NCI-H146 treated with DMSO at 0.1 percent for 48 hours (cell line): Measurements from ENCODE around the gene ZBTB17.
"Not testable (repeated sequence)": the region's sequence is repeated elsewhere in the genome, so short reads cannot be mapped to it uniquely, and the experiment has no call there.

Source experiments
- DNase-seq: peaks from one replicate; lab custom pipeline; 2025; ENCODE audit not compliant: unreplicated experiment; lab: John Stamatoyannopoulos, UW

ZBTB17 gene

DNA sequence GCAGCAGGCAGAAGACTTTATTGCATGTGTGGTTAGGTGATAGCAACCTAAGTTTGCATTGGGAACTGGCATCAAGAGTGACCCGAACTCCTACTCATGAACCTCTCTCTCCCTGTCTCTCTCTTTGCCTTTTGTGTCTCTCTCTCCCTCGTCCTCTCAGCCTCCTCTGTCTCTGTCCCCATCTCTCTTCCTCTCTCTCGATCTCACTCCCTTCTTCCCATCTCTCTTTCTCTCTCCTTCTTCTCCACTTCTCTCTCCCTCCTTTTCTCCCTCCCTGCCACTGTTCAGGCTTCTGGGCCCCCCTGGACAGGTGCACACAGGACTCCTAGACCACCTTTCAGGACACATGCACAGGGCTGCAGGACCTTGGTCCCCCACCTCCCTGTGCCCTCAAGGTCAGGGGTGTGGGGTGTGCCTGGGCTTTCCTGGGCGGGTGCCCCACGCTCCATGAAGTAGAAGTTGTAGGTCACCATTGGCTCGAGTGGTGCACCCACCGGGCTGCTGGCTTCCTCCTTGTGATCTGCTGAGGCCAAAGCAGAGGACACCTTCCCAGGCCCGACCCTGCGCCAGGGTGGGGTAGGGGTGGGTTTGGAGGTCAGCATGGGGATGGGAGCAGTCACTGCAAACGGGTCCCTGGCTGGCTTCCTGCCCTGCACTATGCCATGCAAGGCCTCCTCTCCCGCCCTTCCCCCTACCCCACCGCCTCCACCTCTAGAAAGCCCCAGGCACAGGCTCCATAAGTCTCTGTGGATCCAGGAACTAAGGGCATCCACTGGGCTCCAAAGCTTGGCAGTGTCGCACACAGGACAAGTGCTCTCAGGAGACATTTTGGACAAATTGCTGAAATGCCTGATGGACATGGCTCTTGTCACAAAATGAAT lies 13.2 kb upstream of the ZBTB17 start:
- no peak for DNase-seq

- DNase-seq = no peak
Measured at GRCh38 chr1:15985611-15986297, 9.9 kb upstream of the ZBTB17 start.

GRCh38 chr1:15983275-15983674 lies 7.4 kb upstream of the ZBTB17 start:
- no peak for DNase-seq

- no peak for DNase-seq
Measured at GRCh38 chr1:15981679-15982078, 5.8 kb upstream of the ZBTB17 start.

DNA sequence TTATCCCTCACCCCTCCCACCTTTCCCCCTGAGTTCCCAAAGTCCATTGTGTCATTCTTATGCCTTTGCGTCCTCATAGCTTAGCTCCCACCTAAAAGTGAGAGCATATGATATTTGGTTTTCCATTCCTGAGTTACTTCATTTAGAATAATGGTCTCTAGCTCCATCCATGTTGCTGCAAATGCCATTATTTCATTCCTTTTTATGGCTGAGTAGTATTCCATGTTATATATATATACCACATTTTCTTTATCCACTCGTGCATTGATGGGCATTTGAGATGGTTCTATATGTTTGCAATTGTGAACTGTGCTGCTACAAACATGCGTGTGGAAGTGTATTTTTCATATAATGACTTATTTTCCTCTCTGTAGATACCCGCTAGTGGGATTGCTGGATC lies 2.0 kb upstream of the ZBTB17 start:
- DNase-seq = not testable (repeated sequence)

- no peak for DNase-seq
Measured at GRCh38 chr1:15975358-15975804, 520 bp downstream of the ZBTB17 start.

DNA sequence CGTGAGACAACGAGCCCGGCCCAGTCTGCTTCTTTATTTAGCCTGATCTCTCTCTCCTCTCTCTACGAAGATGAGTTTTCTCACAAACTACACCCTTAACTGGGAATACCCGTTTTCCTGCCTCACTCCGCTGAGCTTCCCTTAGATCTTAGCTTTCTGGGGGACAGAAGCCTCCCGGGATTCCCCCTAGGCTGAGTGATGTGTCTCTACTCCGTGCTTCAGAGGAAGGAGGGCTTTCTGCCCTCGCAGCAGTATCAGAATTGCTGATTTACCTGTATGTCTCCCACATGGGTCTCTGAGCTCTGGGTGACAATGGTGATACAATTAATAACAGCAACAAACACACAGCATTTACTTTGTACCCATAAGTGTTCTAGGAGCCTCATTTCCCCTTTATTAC lies 1.0 kb downstream of the ZBTB17 start:
- DNase-seq = no peak

- no peak for DNase-seq
Measured at GRCh38 chr1:15973772-15974171, 2.1 kb downstream of the ZBTB17 start.

GRCh38 chr1:15972409-15972808 lies 3.5 kb downstream of the ZBTB17 start:
- no peak for DNase-seq

DNA sequence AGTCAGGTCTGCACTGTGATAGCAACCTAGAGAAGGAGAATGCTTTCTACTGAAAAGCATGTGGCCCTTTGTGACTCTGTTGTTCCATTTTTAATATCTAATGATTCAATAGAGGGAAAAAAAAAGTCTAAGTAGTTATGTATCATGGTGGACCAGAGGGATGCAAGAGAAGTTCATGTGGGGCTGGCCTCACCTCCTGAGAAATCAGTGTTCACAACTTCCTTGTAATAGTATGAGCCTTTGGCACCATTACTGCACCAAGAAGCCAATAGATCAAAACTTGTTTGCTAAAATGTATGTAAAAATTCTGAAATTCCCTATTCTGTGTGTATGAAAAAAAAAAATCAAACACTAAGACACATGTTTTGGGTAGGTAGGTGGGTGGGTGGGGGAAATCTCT lies 5.0 kb downstream of the ZBTB17 start:
- no peak for DNase-seq

- no peak for DNase-seq
Measured at GRCh38 chr1:15969321-15969880, 6.5 kb downstream of the ZBTB17 start.

- DNase-seq = no peak
Measured at GRCh38 chr1:15968172-15968571, 7.7 kb downstream of the ZBTB17 start.

DNA sequence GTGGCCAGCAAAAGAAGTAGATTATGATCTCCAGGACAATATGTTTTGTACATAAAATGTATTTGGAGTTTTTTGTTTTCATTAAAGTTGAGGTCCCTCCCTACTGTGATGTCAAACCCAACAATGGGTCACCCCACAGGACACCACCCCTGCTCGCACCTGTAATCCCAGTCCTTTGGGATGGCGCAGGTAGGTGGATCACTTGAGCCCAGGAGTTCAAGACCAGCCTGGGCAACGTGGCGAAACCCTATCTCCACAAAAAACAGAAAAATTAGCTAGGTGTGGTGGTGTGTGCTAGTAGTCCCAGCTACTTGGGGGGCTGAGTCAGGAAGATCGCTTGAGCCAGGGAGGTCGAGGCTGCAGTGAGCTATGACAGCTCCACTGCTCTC lies 9.0 kb downstream of the ZBTB17 start:
- no peak for DNase-seq

GRCh38 chr1:15966081-15966955 lies 9.6 kb downstream of the ZBTB17 start:
- DNase-seq = no peak

GRCh38 chr1:15965228-15965767 lies 10.6 kb downstream of the ZBTB17 start:
- DNase-seq = no peak

- DNase-seq = no peak
Measured at GRCh38 chr1:15963968-15964648, 11.8 kb downstream of the ZBTB17 start.

DNA sequence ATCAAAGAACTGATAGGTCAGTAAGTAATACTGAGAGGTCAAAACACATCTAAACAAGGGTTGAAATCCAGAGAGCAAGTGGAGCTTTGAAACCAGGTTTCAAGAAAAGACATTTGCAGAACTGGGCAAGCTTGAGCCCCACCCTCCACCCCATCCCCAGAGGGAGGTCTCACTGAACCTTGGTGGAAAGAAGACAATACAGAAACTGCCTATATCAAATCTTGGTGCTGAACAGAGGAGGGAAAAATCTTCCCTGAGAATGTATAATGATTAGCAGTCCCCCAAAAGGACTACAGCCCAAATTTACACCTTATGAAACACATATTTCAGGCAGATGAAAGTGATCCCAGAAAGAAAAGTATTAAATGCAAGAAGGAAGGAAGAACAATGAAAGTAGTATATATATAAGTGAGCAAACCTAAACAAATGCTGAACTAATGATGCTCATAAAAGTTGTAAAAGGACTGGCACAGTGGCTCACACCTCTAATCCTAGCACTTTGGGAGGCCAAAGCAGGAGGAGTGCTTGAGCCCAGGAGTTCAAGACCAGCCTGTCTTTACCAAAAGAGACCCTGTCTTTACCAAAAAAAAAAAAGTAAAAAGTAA lies 12.4 kb downstream of the ZBTB17 start:
- no peak for DNase-seq

DNA sequence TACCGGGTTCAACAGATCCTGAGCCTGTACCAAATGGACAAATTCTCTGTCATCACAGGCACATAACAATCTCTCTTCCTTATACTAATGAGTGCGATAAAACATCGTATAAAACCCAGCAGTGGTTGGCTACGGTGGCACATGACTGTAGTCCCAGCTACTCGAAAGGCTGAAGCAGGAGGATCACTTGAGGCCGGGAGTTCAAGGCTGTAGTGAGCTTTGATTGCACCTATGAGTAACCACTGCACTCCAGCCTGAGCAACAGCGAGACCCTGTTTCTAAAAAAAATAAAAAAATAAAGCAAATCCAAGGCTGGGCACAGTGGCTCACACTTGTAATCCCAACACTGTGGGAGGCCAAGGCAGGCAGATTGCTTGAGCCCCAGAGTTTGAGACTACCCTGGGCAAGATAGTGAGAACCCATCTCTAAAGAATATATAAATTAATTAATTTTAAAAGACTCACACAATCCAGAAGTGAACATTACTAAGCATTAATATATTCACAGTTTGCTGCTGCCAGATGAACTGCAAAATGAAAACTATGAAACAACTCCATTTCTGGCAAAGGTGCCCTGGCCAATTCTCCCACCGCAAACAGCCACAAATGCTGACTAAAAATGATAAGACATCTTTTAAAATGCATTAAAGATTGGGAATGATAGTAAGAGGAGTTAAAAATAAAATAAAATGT lies 13.1 kb downstream of the ZBTB17 start:
- DNase-seq = no peak

- no peak for DNase-seq
Measured at GRCh38 chr1:15962176-15962575, 13.7 kb downstream of the ZBTB17 start.
